GM21423 (cell line): ENCODE data around the gene AHCYL2.
"Not testable (repeated sequence)": the region's sequence is repeated elsewhere in the genome, so short reads cannot be mapped to it uniquely, and the experiment has no call there.

Experiments used
- ATAC-seq: cut with Tn5 transposase; IDR thresholded peaks from one replicate; pipeline ENCODE4 v1.9.1; 2021; ENCODE audit warnings: mild to moderate bottlenecking, moderate library complexity; ENCODE audit not compliant: unreplicated experiment

The AHCYL2 gene

DNA sequence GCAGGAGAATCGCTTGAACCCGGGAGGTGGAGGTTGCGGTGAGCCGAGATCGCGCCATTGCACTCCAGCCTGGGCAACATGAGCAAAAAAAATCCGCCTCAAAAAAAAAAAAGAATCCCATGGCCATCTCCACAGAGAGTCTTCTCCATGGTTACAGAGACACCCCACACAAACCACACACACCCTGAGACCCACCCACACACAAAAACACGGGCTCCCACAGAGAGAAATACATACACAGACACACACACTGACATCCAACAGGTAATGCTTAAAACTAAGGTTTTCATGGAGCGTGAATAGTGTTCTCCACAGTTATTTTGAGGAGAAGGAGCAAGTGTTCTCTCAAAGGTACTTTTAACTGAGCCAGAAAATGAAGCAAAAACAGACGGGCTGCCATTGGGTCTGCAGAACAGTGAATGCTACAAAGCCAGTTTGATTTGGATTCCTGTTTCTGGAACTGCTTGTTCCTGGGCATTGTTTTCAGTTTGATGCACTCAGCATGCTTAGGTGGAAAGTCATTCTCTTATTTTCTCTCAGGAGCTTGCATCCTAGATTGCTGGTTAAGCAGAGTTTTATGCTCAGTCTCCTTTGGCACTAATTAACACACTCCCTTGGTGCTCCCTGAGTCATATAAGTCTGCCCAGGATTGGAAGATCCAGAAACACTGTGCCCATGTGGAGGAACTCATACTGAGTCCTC is 15.4 kb downstream of the AHCYL2 start:
- no peak for ATAC-seq

DNA sequence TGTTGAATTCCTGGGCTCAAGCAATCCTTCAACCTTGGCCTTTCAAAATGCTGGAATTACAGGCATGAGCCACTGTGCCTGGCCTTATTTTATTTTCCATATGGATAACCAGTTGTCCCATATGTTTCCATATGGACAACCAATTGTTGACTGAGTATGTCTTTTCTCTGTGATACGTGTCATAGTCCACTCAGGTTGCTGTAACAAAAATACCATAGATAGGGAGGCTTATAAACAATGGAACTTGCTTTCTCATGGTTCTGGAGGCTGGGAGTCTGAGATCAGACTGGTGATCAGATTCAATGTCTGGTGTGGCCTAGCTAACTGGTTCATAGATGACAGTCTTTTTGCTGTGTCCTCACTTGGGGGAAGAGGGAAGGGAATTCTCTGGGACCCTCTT is 19.4 kb downstream of the AHCYL2 start:
- ATAC-seq: no peak

DNA sequence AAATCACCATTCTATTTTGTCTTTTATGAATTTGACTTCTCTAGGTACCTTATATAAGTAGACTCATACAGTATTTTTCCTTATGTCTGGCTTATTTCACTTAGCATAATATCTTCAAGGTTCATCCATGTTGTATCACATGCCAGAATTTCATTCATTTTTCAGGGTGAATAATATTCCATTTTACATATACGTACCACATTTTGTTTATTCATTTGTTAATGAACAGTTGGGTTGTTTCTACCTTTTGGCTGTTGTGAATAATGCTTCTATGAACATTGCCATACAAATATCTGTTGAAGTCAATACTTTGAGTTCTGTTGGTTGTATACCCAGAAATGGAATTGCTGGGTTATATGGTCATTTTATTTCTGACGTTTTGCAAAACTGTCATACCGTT is 20.7 kb downstream of the AHCYL2 start:
- ATAC-seq: no peak

DNA sequence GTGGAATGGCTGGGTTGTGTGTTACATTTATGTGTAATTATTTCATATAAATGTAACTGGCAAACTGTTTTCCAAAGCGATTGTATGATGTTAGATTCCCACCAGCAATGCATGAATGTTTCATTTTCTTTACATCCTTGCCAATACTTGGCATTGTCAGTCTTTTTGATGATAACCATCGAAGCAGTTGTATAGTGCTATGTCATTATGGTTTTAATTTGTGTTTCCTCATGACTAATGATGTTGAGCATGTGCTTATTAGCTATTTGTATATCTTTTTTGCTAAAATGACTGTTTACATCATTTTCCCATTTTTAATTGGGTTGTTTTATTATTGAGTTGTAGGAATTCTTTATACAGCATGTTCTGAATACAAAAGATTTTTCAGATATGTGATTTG is 22.3 kb downstream of the AHCYL2 start:
- no peak for ATAC-seq

DNA sequence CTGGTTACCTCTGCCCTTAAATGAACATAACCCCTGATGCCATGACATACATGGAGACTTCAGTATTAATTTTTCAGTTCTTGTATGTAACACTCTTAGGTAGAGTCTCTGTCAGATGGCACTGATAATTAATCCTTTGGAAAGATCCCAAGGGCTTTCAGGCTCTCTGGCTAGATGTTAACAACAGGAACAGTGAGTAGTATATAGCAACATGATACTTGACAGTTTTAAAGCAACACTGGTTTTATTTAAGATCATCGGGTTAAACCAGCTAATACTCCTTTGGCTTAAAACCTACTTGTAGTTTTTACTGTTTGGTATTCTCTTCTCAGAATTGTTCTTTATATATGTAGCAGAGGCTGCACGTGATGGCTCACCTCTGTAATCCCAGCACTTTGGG is 27.3 kb downstream of the AHCYL2 start:
- no peak for ATAC-seq

DNA sequence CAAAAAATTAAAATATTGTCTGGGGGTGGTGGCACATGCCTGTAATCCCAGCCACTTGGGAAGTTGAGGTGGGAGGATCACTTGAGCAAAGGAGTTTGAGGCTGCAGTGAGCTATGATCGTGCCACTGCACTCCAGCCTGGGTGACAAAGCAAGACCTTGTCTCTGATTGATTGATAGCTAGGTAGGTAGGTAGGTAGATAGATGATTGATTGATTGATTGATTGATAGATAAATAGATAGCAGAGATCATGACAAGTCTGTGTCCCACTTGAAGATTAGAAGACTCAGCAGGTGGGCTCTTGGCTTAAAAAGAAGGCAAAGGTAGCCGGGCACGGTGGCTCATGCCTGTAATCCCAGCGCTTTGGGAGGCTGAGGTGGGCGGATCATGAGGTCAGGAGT is 27.8 kb downstream of the AHCYL2 start:
- ATAC-seq: not testable (repeated sequence)

DNA sequence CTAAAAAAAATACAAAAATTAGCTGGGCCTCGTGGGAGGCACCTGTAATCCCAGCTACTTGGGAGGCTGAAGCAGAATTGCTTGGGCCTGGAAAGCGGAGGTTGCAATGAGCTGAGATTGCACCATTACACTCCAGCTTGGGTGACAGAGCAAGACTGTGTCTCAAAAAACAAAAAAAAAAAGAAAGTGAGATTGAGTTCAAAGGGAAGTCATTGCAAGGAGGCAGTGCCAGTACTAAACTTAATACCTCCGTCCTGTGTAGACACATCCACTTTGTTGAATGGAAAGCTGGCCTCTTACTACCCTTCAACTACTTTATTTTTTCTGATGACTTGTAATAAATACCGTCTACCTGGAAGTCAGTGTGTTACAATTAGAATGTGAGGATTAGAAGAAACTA is 31.0 kb downstream of the AHCYL2 start:
- ATAC-seq: no peak

DNA sequence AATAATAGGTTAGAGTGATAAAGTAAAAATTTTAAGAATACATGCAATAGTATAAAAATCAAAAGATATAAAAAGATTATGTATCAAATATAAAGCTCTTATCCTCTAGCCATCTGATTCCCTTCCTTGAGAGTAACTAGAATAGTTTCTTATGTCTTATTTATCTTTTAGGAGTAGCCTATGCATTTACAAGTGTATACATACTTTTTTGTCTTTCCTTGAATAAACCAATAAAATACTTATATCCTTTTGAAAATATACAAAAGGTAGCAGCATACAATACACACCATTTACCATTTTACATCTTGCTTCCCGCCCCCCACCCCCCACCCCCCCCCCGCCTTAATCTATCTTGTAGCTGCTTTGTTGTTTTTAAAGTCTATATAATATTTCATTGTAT is 31.4 kb downstream of the AHCYL2 start:
- ATAC-seq: no peak

DNA sequence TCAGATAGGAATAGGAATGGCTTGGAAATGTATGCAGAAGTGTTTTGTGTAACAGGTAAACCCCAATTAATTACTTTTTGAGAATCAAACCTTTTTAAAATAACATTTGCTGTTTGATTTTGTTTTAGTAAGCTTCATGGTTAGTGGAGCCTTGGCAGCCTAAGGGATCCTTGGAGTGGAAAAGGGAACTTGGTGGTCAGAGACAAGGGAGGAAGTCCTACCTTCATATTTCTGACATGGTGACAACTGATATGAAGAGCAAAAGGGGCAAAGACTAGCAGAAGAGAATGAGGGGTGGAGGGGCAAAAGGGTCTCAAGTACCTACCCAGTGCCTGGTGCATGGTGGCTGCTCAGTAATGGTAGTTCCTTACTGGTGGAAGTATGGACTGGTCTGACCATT is 32.3 kb downstream of the AHCYL2 start:
- ATAC-seq: no peak

DNA sequence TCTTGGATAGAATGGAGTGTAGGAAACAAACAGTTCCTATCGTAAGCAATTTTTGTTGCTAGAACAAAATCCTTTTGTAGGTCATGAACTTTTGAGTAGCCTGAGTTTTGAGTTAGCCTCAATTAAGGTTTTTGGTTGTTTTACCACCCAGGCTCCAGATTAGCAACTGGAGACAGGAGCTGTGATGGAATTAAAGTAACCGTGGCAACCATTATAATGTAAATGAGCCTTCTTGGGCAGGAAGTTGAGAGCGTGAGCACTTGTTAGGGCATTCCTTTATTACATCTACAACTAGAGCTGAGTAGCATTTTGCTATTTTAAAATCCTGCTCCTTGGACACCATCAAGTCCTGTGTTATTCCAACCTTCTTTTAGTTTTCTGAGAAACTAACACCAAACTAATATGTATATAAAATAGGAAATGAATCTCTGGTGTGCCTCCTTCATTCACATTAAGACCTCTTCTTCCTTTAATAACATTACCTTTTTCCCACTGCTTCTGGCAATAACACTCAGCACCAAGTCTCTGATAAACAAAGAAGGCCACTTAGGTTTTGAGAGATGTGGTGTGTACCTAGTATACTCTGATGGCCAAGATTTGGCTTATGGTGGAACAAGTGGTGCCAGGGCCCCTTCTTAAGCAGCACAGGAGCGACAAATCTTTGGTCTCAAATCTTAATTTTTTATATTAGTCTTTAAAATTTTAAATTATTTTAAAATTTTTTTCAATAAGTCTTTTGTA is 34.0 kb downstream of the AHCYL2 start:
- no peak for ATAC-seq

DNA sequence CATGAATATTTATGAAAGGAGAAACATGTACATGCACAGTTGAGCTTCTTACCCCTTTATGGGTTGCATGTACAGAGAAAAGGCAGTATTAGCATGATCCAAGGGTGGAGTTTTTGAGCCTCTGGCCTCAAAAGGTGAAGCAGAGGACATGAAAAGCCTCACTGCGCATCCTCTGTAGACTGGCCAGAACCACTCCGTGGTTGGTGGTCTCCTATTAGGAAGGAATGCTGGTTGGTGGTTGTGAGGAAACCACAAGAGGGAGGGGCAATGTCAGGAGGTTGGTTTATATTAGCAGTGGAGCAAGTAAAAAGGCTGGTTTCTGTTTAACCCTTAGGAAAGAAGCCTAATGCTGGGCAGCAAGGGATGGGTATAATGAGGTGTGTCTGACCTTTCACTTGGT is 37.5 kb downstream of the AHCYL2 start:
- no peak for ATAC-seq

DNA sequence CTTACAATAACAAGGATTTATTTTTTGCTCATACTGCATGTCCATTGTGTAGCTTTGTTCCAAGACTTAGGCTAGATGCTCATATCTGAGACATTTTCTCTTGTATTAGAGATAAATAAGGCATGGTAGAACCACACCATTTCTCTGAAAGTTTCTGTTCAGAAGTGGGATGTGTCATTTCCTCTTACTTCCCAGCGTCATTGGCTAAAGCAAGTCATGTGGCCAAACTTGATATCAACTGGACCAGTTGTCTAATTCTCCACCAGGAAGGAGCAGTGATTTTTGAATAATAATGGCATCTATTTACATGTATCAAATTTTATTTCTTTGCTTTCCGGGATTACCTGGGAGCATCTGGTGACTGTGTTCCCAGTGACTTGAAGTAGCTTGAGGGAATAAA is 38.3 kb downstream of the AHCYL2 start:
- no peak for ATAC-seq

DNA sequence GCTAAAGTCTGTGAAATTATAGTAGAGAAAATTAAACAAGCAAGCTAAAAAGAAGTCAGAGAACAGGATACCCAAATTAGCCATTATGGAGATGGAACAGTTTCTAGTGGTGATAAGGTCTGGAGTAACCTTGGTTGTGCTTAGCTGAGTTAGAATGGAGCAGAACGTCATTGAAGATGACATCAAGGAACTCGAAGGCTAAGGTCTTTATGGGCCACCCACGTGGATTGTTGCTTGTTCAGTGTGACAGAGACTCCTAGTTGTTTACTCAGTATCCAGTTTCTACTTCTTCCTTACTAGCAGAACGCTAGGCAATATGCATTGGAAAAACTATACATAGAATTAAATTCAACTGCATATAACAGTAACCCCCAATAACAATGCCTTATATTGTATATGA is 39.7 kb downstream of the AHCYL2 start:
- ATAC-seq: no peak

DNA sequence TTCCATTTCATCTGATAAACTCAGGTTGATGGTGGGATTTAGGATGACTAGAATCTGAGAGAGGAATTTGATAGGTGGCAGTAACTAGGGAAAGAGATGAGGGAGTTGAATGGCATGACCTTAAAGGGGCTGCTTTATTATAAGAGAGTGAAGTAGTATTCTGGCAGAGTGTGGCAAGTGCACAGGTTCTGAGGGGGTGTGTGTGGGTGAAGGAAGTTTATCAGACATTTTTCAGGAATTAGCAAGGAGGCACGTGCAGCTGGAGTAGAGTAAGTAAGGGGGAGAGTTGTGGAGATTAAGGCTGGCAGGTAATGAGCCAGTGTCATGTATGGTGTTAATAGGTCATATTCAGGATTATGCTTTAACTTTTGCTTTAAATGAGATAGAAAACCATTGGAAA is 40.5 kb downstream of the AHCYL2 start:
- ATAC-seq: no peak

DNA sequence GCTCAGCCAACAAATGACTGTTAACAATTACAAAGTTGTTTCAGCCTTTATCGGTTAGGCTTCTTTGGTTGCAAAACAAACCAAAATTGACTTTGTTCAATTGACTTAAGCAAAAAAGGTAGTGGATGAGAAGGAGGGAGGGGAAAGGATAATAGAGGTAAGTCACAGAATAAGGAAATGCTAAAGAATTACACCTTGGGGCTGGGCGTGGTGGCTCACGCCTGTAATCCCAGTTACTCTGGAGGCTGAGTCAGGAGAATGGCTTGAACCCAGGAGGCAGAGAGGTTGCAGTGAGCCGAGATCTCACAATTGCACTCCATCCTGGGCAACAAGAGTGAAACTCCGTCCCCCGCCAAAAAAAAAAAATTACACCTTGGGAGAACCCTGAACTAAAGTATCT is 41.4 kb downstream of the AHCYL2 start:
- ATAC-seq: no peak

DNA sequence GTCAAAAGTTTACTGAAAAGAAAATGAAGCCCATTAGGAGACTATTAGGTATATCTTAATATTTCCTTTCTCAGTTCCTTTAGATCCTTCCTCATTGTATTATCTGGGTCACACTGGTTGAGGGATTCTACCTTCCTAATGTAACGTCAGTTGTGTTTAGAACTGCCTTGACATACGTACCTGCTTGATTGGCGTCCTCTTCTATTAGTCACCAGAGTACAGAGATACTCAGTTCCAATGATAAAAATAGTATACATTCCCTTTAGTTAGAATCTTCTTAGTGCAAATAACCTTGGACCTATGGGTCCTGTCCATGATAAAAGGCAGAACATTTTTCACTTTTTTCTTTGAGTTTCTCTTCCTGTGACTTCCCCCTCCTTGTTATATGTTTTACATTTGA is 45.2 kb downstream of the AHCYL2 start:
- no peak for ATAC-seq

DNA sequence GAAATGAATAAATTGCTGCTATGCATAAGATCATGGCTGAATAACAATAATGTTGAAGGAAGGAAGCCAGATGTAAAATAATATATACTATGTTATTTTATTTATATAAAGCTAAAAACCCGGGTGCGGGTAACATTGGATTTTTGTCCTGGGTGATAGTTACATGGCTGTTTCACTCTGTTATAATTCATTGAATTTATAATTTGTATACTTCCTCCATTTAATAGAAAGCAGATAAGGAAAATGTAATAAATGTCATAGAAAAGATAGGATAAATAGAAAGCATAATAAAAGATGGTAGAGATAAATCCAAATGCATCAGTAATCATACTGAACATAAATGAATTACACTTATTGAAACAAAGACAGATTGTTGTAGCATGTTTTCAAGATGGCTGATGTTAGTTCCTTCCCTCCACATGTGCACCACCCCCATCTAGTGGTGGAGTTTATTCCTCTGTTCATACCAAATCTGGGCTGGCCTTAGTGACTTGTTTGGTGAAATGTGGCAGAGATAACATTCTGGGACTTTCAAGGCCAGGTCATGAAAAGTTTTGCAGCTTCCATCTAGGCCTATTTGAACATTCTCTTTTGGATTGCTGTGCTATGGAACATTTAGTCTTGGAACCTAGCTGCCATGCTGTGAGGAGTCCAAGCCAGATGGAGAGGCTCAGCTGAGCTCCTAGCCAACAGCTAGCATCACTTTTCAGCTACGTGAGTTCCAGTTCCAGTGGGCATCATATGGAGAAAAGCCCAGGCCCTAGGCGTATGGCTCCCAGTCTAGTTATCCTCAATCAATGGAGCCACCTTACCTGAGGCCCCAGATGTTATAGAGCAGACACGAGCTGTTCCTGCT is 46.9 kb downstream of the AHCYL2 start:
- ATAC-seq: peak; percentile 64

DNA sequence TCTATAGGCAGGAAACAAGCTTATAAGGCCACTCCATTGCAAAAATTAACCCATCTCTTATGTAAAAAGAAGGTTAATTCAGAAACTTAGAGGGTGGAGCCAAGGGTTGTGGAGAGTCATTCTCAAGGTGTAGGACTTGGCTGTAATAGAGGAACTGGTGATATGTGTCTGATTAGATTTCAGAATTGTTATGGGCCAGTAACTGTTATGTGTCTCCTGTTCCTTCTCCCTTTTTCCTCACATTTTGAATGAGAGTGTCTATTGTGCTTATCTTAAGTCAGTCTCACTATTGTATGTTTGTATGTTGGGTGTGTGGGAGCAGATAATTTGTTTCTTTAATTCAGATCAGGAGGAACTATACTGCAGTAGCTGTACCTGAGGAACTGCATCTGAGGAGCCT is 49.1 kb downstream of the AHCYL2 start:
- no peak for ATAC-seq

DNA sequence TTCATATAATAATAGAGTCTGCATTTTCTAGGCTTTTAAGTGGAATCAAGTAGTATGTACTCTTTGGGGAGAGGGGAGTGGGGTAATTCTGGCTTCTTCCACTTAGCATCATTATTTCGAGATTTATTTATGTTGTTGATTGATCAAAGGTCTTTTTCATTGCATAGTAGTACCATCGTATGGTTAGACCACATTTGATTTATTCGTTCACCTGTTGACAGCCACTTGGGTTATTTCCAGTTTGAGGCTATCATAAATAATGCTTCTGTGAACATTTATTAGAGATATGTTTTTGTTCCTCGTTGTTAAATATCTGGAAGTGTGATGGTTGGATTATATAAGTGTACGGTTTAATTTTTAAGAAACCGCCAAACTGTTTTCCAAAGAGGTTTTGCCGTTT is 52.8 kb downstream of the AHCYL2 start:
- ATAC-seq: no peak

DNA sequence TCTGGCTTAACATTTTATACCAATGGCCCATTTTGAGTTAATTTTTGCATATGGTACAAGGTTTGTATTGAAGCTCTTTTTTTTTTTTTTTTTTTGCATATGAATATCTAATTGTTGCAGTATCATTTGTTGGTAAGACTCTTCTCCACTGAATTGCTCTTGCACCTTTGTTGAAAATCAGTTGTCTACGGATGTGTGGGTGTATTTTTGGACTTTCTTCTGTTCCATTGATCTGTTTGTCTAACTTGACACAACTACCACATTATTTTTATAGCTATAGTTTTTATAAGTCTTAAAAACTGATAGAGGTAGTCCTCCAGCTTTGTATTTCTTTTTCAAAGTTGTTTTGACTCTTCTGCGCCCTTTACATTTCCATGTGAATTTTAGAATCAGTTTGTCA is 53.9 kb downstream of the AHCYL2 start:
- ATAC-seq: no peak

DNA sequence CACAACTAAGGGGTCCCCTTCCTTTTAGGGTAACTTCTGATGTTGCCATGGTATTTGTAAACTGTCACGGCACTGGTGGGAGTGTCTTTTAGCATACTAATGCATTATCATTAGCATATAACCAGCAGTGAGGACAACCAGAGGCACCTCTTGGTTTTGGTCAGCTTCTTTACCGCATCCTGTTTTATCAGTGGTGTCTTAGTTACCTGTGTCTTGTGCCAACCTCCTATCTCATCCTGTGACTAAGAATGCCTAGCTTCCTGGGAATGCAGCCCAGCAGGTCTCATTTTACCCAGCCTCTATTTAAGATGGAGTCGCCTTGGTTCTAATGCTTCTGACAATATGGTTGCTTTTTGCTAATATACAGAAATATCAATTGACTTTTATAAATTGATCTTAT is 54.9 kb downstream of the AHCYL2 start:
- no peak for ATAC-seq

DNA sequence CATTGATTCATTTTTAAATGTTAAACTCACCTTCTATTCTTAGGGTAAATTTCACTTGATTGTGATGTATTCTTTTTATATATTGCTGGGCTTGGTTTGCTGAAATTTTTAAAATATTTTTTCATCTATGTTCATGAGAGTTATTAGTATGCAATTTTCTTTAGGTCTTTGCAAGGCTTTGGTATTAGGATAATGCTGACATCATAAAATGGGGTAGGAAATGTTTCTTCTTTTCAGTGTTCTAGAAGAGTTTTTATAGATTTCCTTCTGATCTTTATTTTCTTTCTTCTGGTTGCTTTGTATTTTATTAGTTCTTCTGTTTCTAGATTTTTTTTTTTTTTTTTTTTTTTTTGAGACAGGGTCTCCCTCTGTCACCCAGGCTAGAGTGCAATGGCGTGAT is 56.3 kb downstream of the AHCYL2 start:
- no peak for ATAC-seq
